GM12865 (cell line): Measurements from ENCODE around the gene ARSB.

Source experiments
- DNase-seq: peaks from one replicate; pipeline ENCODE4 v3.0.0; 2010; ENCODE audit warnings: low read depth
- H3K4me3 ChIP-seq: 2 replicates; pipeline ENCODE4 v1.5.1; 2011; ENCODE audit warnings: mild to moderate bottlenecking, low read depth, low read length, control low read depth
- CTCF ChIP-seq: IDR thresholded peaks from 2 replicates; pipeline ENCODE4 v1.5.1; 2011; ENCODE audit warnings: low read length, control low read depth, low read depth, inconsistent platforms; ENCODE audit not compliant: insufficient read depth; ENCODE audit errors: missing control alignments

Gene ARSB

GRCh38 chr5:78783434-78784130, 201.5 kb downstream of the ARSB start:
- DNase-seq = no peak
- H3K4me3 ChIP-seq = no peak overlapping the region
- TF ChIP-seq CTCF = no peak

- TF ChIP-seq CTCF = no peak
- no peak for DNase-seq
- no peak overlapping the region for H3K4me3 ChIP-seq
These were observed 202.4 kb downstream of the ARSB start for GRCh38 chr5:78782728-78783127.

- no peak for TF ChIP-seq CTCF
- no peak overlapping the region for H3K4me3 ChIP-seq
- DNase-seq = no peak
These were observed 203.4 kb downstream of the ARSB start for GRCh38 chr5:78781611-78782286.

GRCh38 chr5:78779771-78780616, 205.1 kb downstream of the ARSB start:
- no peak for TF ChIP-seq CTCF
- DNase-seq = no peak
- H3K4me3 ChIP-seq = no peak overlapping the region

- TF ChIP-seq CTCF = no peak
- H3K4me3 ChIP-seq = no peak overlapping the region
- no peak for DNase-seq
These were observed 205.8 kb downstream of the ARSB start for GRCh38 chr5:78779262-78779661.

- H3K4me3 ChIP-seq = no peak overlapping the region
- TF ChIP-seq CTCF = no peak
- DNase-seq = no peak
These were observed 206.6 kb downstream of the ARSB start for GRCh38 chr5:78778538-78778937.
